Esophagus squamous epithelium (tissue), 5 donors: ENCODE data around the gene TTC3. TPM values are rescaled to one million over a fixed set of nuclear protein-coding genes. Genes with fewer than 3 reads are reported as not detected.

Source experiments
- DNase-seq: peaks from one replicate; lab custom pipeline; 2025; lab: John Stamatoyannopoulos, UW
- H3K27ac ChIP-seq, 4 donors: fragments of 200-600 bp; sonication (generic); one replicate each; pipeline ENCODE4 v1.5.1; 2016 to 2019; ENCODE audit warnings: mild to moderate bottlenecking in 1 of 4
- H3K27me3 ChIP-seq, 4 donors: fragments of 200-600 bp; sonication (generic); 1 replicate in 3 of 4; 2 replicates in 1 of 4; pipeline versions ENCODE4 v1.5.1 to v1.6.0; 2017 to 2021; ENCODE audit warnings: antibody characterized with exemption in 1 of 4
- H3K36me3 ChIP-seq, 3 donors: fragments of 200-600 bp; sonication (generic); one replicate each; pipeline ENCODE4 v1.5.1; 2016 to 2019
- H3K4me1 ChIP-seq, 3 donors: fragments of 200-600 bp; sonication (generic); one replicate each; pipeline ENCODE4 v1.5.1; 2017 to 2019
- H3K4me3 ChIP-seq, 4 donors: fragments of 200-600 bp; sonication (generic); 1 replicate in 3 of 4; 2 replicates in 1 of 4; pipeline ENCODE4 v1.5.1; 2016 to 2019; ENCODE audit warnings: mild to moderate bottlenecking in 2 of 4, moderate library complexity in 1 of 4
- H3K9me3 ChIP-seq, 3 donors: fragments of 200-600 bp; sonication (generic); one replicate each; pipeline ENCODE4 v1.5.1; 2016 to 2019
- POLR2A ChIP-seq, 4 donors: fragments of 450-650 bp; IDR thresholded peaks; one replicate each; pipeline ENCODE4 v1.6.1; 2017; ENCODE audit warnings: antibody characterized with exemption in 4 of 4, mild to moderate bottlenecking in 4 of 4, moderate library complexity in 3 of 4
- WGBS, 2 donors: methylation state at CpG; one replicate each; pipeline ENCODE4 v1.1.5; 2018; 5-methylcytosine and 5-hydroxymethylcytosine counted together
- intact Hi-C: fragments of 100-400 bp; cut with DNase I; formaldehyde crosslinking; loops from one replicate; pipeline ENCODE4 v1.15.0; 2022
- total RNA-seq, 4 donors: library from RNA; depleted of rRNA; stranded (reverse); fragments of >200 nt; gene quantifications; one replicate each; pipeline ENCODE4 v1.1.0, GENCODE V29; 2016
- TF ChIP-seq, protein P1 (sequence below), 6 experiments: fragments of 450-650 bp in 4 of 6; fragments of 200-600 bp in 2 of 6; sonication (generic) in 2 of 6; IDR thresholded peaks; one replicate each; pipeline ENCODE4 v1.5.1; 2016 to 2019; ENCODE audit warnings: antibody characterized with exemption in 6 of 6, mild to moderate bottlenecking in 4 of 6, moderate library complexity in 4 of 6
- donor health status: DM: yes; HTN: yes; CAD: no.

TTC3 gene
- total RNA-seq, 4 donors from 2014 or later, result 41.2 to 80.1 (median 64.1) TPM

DNA sequence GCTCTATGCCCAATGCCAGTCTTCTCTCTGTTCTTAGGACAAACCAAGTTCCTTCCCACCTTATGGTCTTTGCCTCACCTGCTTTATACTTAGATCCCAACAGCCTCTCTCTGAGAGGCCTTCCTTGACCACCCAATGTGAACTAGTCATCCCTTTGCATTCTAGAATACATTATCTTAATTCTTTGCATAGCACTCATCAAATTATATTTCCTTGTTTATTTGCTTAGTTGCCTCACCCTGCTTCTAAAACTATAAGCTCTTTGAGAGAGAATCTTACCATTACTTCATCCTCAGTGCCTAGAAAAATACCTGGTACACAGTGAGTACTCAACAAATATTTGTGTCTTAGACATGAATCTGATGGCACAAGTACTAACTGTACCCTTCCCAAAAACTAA lies 8.2 kb upstream of the TTC3 start:
- TF ChIP-seq POLR2A (IDR thresholded peaks at IDR 0.05), result no peak
- no peaks in the 10 kb centered on the region for H3K27me3 ChIP-seq
- peaks cover 0 to 45% (median 6%) of the 10 kb centered on the region in 3 donors for H3K36me3 ChIP-seq
- peaks cover 0 to 13% (median 4%) of the 10 kb centered on the region in 3 donors for H3K4me1 ChIP-seq
- no peak overlapping the region for H3K27ac ChIP-seq
- H3K4me3 ChIP-seq, result no peak overlapping the region
- DNase-seq, result no peak
- H3K9me3 ChIP-seq, result no peaks in the 10 kb centered on the region
- intact Hi-C loops, result no loop called here

DNA sequence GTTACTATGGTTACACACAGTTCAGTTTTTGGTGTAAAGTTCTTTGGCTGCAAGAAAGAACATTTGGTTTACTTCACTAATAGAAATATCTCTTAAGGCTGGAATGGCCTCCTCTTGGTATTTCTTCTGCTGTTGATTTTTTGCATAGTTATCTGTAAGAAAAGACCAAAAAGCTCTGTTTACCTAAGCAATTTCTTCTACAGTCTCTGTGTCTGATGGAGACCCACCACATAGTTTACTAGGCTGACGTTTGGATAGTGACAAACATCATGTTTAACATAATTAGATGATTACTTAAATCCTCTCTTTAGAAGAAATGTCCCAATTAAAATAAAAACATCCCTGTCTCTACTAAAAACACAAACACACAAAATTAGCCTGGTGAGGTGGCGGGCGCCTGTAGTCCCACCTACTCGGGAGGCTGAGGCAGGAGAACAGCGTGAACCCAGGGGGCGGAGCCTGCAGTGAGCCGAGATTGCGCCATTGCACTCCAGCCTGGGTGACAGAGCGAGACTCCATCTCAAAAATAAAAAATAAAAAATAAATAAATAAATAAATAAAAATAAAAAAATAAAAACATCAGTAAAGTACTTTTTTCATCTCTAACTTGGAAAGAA lies 7.4 kb upstream of the TTC3 start:
- 94 to 95% methylated on average over 7 to 9 of the region's 9 CpGs for WGBS, 2 donors

DNA sequence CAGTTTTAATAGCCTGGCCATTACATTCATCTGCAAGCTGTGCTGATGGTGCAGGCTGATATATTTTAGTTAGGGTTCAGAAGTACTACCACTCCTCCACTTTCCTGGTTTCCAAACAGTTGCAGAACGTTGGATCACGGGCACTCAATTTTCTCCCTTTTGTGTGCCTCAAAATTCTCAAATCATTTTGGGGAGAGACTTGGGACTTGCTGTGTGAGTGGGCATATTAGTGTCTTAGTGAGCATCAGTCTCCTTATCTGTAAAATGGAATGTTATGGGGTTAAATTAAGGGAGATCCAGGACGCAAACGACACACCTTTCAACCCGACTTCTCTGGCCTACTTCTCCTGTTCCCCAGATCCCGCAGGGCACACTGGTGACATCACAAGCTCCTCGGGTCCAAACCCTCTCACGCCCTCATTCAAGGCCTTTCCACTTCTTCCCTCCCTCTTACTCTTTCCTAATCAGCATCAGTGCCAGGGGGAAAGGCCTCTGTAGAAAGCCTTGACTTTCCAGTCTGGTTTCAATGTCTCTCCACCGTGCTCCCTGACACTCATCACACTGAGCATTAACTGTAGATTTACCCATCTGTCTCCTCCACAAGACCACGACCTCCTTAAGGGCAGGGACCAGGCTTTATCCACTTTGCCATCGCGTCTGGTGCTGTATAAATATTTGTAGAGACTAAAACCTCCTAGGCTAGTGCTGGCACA lies 1.3 kb upstream of the TTC3 start:
- Histone ChIP-seq H3K4me1 (peaks cover 9 to 45% (median 11%) of the 10 kb centered on the region in 3 donors), H3K36me3 (peaks cover 0 to 20% (median 6%) of the 10 kb centered on the region in 3 donors), H3K27ac (peak overlapping the region; percentile 97 to 100 (median 99)), H3K9me3 (no peaks in the 10 kb centered on the region), H3K4me3 (peak overlapping the region; percentile 56 to 87 (median 82)), H3K27me3 (no peaks in the 10 kb centered on the region)
- TF ChIP-seq, protein P1, sequence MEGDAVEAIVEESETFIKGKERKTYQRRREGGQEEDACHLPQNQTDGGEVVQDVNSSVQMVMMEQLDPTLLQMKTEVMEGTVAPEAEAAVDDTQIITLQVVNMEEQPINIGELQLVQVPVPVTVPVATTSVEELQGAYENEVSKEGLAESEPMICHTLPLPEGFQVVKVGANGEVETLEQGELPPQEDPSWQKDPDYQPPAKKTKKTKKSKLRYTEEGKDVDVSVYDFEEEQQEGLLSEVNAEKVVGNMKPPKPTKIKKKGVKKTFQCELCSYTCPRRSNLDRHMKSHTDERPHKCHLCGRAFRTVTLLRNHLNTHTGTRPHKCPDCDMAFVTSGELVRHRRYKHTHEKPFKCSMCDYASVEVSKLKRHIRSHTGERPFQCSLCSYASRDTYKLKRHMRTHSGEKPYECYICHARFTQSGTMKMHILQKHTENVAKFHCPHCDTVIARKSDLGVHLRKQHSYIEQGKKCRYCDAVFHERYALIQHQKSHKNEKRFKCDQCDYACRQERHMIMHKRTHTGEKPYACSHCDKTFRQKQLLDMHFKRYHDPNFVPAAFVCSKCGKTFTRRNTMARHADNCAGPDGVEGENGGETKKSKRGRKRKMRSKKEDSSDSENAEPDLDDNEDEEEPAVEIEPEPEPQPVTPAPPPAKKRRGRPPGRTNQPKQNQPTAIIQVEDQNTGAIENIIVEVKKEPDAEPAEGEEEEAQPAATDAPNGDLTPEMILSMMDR (IDR thresholded peaks at IDR 0.05), result no peak
- TF ChIP-seq POLR2A (IDR thresholded peaks at IDR 0.05), result peak in 1 of 4 donors; percentile 43
- intact Hi-C loops, result no loop called here
- WGBS, 2 donors, result 23 to 29% methylated on average over 12 of the region's 12 CpGs
- DNase-seq, result no peak

More for the DNA sequence above, 7.4 kb upstream of the TTC3 start:
- Histone ChIP-seq H3K9me3 (no peaks in the 10 kb centered on the region), H3K4me1 (peaks cover 0 to 13% (median 0%) of the 10 kb centered on the region in 3 donors), H3K27me3 (no peaks in the 10 kb centered on the region), H3K27ac (no peak overlapping the region), H3K36me3 (peaks cover 0 to 45% (median 6%) of the 10 kb centered on the region in 3 donors), H3K4me3 (no peak overlapping the region)
- intact Hi-C loops, result no loop called here
- TF ChIP-seq POLR2A (IDR thresholded peaks at IDR 0.05), result no peak
- no peak for DNase-seq

DNA sequence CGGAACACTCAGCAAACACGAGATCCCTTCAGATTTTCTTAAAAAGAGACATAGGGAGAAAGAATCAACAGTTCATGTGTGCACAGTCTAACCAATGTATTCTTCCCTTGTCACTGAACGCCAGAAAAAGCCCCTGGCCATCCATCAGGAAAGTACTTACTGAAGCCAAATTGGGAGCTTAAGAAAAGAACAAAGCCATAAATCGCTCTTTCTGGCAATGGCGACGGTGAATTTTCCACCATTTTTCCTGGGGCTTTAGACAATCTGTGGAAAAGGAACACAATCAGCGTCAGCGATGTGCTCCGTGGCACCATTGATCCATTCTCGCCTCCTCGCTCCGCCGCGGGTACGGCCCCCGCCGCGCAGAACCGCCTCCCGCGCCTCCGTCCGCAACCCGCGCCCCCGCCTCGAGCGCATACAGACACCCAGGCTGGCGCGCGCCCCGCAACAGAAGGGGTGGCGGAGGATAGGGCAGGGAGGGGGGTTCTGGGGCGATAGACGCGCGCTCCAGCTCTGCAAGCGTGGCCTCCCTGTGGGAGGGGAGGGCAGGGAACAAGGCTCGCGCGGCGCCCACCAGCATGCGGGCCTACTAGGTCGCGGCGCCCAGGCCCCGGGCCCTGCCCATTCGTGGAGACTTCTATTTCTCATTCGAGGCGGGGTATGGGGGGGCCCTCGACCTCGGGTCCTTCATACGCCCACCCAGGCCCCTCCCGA lies 623 bp upstream of the TTC3 start:
- WGBS, 2 donors, result 0 to 3% methylated on average over 9 to 10 of the region's 54 CpGs
- Histone ChIP-seq H3K36me3 (peaks cover 0 to 13% (median 6%) of the 10 kb centered on the region in 3 donors), H3K27me3 (no peaks in the 10 kb centered on the region), H3K27ac (peak overlapping the region; percentile 97 to 100 (median 99)), H3K4me1 (peaks cover 9 to 45% (median 11%) of the 10 kb centered on the region in 3 donors), H3K9me3 (no peaks in the 10 kb centered on the region), H3K4me3 (peak overlapping the region; percentile 56 to 87 (median 82))
- DNase-seq, result no peak
- intact Hi-C loops, result no loop called here
- TF ChIP-seq, protein P1 (IDR thresholded peaks at IDR 0.05), result no peak
- TF ChIP-seq POLR2A (IDR thresholded peaks at IDR 0.05), result no peak

DNA sequence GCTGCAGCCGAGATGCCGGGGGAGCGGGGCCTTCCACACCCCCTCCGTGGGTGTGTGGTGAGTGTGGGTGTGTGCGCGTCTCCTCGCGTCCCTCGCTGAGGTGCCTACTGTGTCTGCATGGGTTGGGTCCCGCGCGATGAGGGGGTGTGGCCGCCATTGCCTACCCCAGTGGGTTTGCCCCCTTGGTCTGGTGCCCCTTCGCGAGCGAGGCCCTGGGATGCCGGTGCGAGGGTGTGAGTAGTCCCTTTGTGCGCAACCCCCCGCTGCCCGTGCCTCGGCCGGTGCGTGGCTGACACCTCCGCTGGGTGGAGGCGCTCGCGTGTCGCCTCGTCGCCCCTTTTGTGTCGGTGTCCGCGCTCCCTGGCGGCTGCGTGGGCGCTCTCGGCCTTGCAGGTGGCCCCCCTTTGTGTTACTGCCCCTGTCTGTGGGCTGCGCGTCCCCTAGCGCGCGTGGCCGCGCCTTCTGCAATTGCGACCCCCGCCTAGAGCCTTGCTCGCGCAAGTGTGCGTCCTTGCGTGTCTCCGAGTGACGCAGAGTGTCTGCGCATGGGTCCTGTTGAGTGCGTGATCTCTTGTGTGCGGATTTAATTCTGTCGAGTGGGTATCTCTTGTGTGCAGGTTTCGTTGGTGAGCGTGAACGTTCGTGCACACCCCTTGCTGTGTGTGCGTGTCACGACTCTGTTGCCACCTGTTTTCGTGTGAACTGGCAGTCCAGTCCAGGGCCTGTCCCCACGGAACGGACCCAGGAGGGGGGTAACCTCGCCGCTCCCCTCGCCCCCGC lies 553 bp downstream of the TTC3 start:
- WGBS, 2 donors, result 0% methylated on average over 7 to 26 of the region's 70 CpGs
- no peaks in the 10 kb centered on the region for H3K27me3 ChIP-seq
- intact Hi-C loops, result no loop called here
- H3K4me1 ChIP-seq, result peaks cover 9 to 45% (median 11%) of the 10 kb centered on the region in 3 donors
- H3K9me3 ChIP-seq, result no peaks in the 10 kb centered on the region
- H3K4me3 ChIP-seq, result peak overlapping the region; percentile 56 to 87 (median 82)
- DNase-seq, result no peak
- peak overlapping the region; percentile 97 to 100 (median 99) for H3K27ac ChIP-seq
- TF ChIP-seq POLR2A (IDR thresholded peaks at IDR 0.05), result no peak
- TF ChIP-seq, protein P1 (IDR thresholded peaks at IDR 0.05), result peak in 1 of 6 experiments; percentile 8
- H3K36me3 ChIP-seq, result peaks cover 0 to 9% (median 4%) of the 10 kb centered on the region in 3 donors
